ENCODE data around the gene EEPD1.
"Not testable (repeated sequence)": the region's sequence is repeated elsewhere in the genome, so short reads cannot be mapped to it uniquely, and the experiment has no call there.

The EEPD1 gene

DNA sequence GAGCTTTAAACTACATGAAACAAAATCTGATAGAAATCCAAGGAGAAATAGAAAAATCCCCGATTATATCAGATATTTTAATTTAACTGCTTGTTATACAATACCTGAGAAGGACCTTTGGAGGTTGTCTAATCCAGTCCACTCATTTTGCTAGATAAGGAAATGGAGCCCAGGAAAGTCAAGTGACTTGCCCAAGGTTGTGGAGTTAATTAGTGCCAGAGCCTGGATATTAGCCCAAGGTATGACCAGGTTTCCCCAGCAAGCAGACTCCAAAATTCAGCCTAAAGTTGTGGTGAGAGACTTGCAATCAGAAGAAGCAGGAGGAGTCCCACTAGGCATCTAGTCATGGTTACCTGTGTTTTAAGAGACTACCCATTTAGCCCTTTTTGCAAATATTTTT is 11.7 kb upstream of the EEPD1 start:
- TF ChIP-seq, protein P1, sequence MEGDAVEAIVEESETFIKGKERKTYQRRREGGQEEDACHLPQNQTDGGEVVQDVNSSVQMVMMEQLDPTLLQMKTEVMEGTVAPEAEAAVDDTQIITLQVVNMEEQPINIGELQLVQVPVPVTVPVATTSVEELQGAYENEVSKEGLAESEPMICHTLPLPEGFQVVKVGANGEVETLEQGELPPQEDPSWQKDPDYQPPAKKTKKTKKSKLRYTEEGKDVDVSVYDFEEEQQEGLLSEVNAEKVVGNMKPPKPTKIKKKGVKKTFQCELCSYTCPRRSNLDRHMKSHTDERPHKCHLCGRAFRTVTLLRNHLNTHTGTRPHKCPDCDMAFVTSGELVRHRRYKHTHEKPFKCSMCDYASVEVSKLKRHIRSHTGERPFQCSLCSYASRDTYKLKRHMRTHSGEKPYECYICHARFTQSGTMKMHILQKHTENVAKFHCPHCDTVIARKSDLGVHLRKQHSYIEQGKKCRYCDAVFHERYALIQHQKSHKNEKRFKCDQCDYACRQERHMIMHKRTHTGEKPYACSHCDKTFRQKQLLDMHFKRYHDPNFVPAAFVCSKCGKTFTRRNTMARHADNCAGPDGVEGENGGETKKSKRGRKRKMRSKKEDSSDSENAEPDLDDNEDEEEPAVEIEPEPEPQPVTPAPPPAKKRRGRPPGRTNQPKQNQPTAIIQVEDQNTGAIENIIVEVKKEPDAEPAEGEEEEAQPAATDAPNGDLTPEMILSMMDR (IDR thresholded peaks at IDR 0.05; ENCODE audit: extremely low read depth, insufficient read depth, missing control alignments) = no peak
- no peak for DNase-seq (ENCODE audit: low spot score)
- in situ Hi-C loops (cut with MboI; ENCODE audit: low pct_unique_long_range_greater_than_20kb, low sequenced_read_pairs, unreplicated experiment) = no loop called here

DNA sequence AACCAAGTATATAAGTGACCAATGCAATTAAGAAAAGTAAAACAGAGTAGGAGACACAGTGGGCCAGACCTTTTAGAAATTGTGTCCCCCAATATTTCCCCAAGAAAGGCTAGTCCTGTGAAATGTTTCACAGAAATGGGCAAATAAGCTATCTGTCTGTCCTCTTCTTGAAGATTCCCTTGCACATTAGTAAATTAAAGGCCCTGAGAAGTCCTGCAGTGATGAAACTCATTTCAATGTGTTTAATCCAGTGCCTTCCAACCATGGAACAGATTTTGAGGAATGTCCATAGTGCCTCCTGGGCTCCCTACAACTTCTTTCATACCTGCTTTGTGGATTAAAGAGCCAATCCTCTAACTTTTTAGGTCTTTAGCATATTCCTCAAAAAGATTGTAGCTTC is 11.2 kb upstream of the EEPD1 start:
- TF ChIP-seq, protein P1 (IDR thresholded peaks at IDR 0.05; ENCODE audit: extremely low read depth, insufficient read depth, missing control alignments) = no peak
- in situ Hi-C loops (cut with MboI; ENCODE audit: low pct_unique_long_range_greater_than_20kb, low sequenced_read_pairs, unreplicated experiment) = no loop called here
- DNase-seq (ENCODE audit: low spot score) = no peak

GRCh38 chr7:36144189-36144588 is 8.9 kb upstream of the EEPD1 start:
- TF ChIP-seq, protein P1 (IDR thresholded peaks at IDR 0.05; ENCODE audit: extremely low read depth, insufficient read depth, missing control alignments) = no peak
- no peak for DNase-seq (ENCODE audit: low spot score)
- in situ Hi-C loops (cut with MboI; ENCODE audit: low pct_unique_long_range_greater_than_20kb, low sequenced_read_pairs, unreplicated experiment) = no loop called here

- DNase-seq (ENCODE audit: low spot score) = no peak
- in situ Hi-C loops (cut with MboI; ENCODE audit: low pct_unique_long_range_greater_than_20kb, low sequenced_read_pairs, unreplicated experiment) = no loop called here
- TF ChIP-seq, protein P1 (IDR thresholded peaks at IDR 0.05; ENCODE audit: extremely low read depth, insufficient read depth, missing control alignments) = no peak
Observed at GRCh38 chr7:36145686-36146085, 7.4 kb upstream of the EEPD1 start.

GRCh38 chr7:36147361-36147760 is 5.7 kb upstream of the EEPD1 start:
- in situ Hi-C loops (cut with MboI; ENCODE audit: low pct_unique_long_range_greater_than_20kb, low sequenced_read_pairs, unreplicated experiment) = no loop called here
- no peak for DNase-seq (ENCODE audit: low spot score)
- TF ChIP-seq, protein P1 (IDR thresholded peaks at IDR 0.05; ENCODE audit: extremely low read depth, insufficient read depth, missing control alignments) = no peak

GRCh38 chr7:36148422-36149065 is 4.5 kb upstream of the EEPD1 start:
- DNase-seq (ENCODE audit: low spot score) = no peak
- in situ Hi-C loops (cut with MboI; ENCODE audit: low pct_unique_long_range_greater_than_20kb, low sequenced_read_pairs, unreplicated experiment) = no loop called here
- TF ChIP-seq, protein P1 (IDR thresholded peaks at IDR 0.05; ENCODE audit: extremely low read depth, insufficient read depth, missing control alignments) = no peak

- DNase-seq (ENCODE audit: low spot score); in situ Hi-C loops (cut with MboI; ENCODE audit: low pct_unique_long_range_greater_than_20kb, low sequenced_read_pairs, unreplicated experiment): not testable (repeated sequence)
Observed at GRCh38 chr7:36149240-36149639, 3.8 kb upstream of the EEPD1 start.
